VCaP (cell line): Measurements from ENCODE around the gene SLC40A1.
A peak's percentile ranks its signal among the peaks of the same experiment; 100 is the strongest.

Source experiments
- H3K27ac ChIP-seq: fragments of 450-650 bp; 2 replicates; pipeline ENCODE4 v1.5.1; 2017
- CTCF ChIP-seq: fragments of 450-650 bp; conservative IDR thresholded peaks from 2 replicates; pipeline ENCODE4 v1.5.1; 2017; ENCODE audit warnings: mild to moderate bottlenecking, moderate library complexity

Gene SLC40A1

DNA sequence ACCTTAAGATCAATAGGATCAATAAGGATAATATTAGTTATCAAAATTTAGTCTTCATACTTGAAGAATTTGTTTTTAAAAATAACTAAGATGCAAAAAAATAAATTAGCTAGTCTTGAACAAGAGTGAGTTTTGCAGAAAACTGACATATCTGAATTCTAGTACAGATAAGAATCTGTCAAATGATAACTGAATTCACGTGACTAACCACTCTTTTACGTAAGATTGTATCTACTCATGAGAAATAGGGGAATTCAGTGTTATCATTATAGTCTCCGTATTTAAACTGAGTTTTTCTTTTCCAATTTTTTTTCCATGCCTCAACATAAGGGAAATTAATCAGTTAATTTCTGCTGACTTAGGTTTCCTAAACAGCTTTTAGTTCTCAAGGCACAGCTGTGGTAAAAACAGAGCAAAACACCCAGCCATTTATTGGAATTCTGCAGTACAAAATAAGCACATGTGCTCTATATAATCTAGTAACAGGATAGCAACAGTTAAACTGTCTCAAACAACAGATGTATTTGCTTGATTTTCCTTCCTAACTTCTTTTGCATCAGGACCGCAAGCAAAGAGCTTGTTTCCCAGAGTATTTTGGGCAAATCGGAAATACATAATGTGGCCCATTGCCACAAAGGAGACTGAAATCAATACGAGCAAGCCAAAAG is 19.1 kb downstream of the SLC40A1 start:
- peak overlapping the region; percentile 67 for H3K27ac ChIP-seq
- TF ChIP-seq CTCF, result no peak

- H3K27ac ChIP-seq, result peak overlapping the region; percentile 64
- no peak for TF ChIP-seq CTCF
Observed at GRCh38 chr2:189560273-189560586, 20.4 kb downstream of the SLC40A1 start.

DNA sequence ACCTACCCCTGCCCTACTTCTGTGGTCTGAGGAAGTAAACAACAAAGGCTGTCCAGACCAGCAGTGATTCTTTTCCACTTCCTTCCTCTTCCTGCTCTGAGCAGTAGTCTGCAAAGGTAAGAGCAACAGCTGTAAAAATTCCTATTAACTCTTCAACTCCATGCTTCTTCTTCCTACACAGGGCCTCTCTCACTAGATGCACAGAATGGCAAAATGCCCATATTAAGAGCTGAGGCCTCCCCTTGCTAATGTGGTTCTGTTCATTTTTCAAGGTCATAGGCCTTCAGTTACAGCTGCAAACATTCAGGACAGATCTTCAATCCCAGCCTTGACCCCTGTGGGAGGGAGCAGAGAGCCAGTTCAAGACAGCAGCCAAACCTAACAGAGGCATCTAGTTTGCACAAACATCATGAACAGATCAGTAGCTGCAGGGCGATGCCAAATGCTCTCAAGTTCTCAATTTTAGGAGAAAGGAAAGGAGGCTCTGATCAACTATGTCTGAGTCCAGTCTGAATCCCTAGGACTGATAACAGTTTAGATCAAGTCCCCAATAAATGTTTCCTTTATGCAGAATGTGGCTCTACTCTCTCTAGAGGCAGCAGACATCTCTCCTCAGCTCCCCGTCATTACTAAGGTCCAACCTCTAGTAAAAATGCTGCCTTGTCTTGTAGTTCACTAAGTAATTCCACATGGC is 20.9 kb downstream of the SLC40A1 start:
- peak overlapping the region; percentile 64 for H3K27ac ChIP-seq

GRCh38 chr2:189558516-189559272 is 21.9 kb downstream of the SLC40A1 start:
- peak overlapping the region; percentile 64 for H3K27ac ChIP-seq
- no peak for TF ChIP-seq CTCF

More for the DNA sequence above, 20.9 kb downstream of the SLC40A1 start:
- TF ChIP-seq CTCF, result no peak

DNA sequence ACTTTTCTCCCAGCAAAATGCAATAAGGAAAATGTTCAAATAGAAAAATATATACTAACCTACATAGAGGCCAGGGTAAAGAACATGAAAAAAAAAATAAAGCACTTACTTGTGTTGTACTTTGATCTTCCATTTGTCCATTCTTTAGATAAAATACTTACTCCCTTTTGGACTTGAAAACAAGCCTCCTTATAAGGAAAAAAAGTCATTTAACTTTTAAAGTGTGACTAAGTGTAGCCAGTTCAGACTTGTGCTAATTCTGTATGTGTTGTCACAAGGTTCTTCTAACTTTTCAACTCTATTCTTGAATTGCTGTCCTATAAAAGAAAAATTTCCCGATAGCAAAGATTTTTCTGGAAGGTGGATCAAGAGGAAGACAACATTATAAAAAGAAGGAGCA is 23.2 kb downstream of the SLC40A1 start:
- peak overlapping the region; percentile 80; the same call in 1 of the 2 replicates for H3K27ac ChIP-seq
- no peak for TF ChIP-seq CTCF

DNA sequence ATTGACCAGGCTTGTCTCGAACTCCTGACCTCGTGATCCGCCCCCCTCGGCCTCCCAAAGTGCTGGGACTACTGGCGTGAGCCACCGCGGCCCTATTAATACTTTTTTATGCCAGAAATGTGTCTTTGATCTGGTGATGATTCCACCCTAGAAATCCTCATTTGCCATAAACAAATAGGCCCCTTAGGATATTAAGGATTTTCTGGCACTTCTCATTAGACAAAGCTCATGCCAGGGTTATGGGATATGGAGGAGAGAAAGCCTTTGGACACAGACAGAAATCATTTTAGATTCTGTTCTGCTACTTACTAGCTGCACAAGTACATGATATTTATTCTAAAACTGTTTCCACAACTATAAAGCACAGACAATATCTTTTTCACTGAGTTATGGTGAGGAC is 24.1 kb downstream of the SLC40A1 start:
- peak overlapping the region; percentile 80 for H3K27ac ChIP-seq
- no peak for TF ChIP-seq CTCF

GRCh38 chr2:189555232-189555631 is 25.4 kb downstream of the SLC40A1 start:
- peak overlapping the region; percentile 80 for H3K27ac ChIP-seq
- TF ChIP-seq CTCF, result no peak
